HCT116 (cell line): ENCODE measurements around the gene PIH1D1. TPM values are rescaled to one million over a fixed set of nuclear protein-coding genes. Genes with fewer than 3 reads are reported as not detected.
A peak's percentile ranks its signal among the peaks of the same experiment; 100 is the strongest.

Experiments used
- ATAC-seq: fragments of 200-7000 bp; cut with Tn5 transposase; 2 replicates; pipeline ENCODE4 v1.9.1; 2020; ENCODE audit warnings: mild to moderate bottlenecking, moderate library complexity
- BruUV-seq: library from RNA; stranded (reverse); fragments of 400-500 nt; replicated peaks from 2 replicates; lab custom pipeline; 2021; lab: Mats Ljungman, UMichigan
- CTCF ChIA-PET: fragments of 300-600 bp; sonication (Branson Sonifier 250); formaldehyde crosslinking; loops from one replicate; lab custom pipeline; 2021; ENCODE audit warnings: antibody characterized with exemption; lab: Charles Lee
- POLR2A ChIA-PET: fragments of 300-600, 350-600 bp; sonication (Branson Sonifier 250); formaldehyde crosslinking; loops from one replicate; lab custom pipeline; 2021; ENCODE audit warnings: antibody characterized with exemption; lab: Charles Lee
- RAD21 ChIA-PET, 2 experiments: fragments of 300-600 bp; sonication (Branson Sonifier 250); formaldehyde crosslinking; loops; one replicate each; lab custom pipeline; 2023; ENCODE audit warnings: low total read pairs in 2 of 2; ENCODE audit not compliant: uncharacterized antibody in 2 of 2, unreplicated experiment in 2 of 2, low non-redundant PET in 1 of 2; lab: Charles Lee
- DNase-seq: peaks from one replicate; pipeline ENCODE4 v3.0.0-alpha.2; 2010; ENCODE audit warnings: low read depth, low spot score
- H2AFZ ChIP-seq: fragments of 200-600 bp; shearing (Covaris generic), sonication (generic); 2 replicates; pipeline ENCODE4 v1.6.1; 2017; ENCODE audit warnings: low read depth, mixed run types, mixed read lengths, antibody characterized with exemption, low read length; ENCODE audit not compliant: poor library complexity, severe bottlenecking
- H3K27ac ChIP-seq: 2 replicates; pipeline ENCODE4 v1.5.1; 2012; ENCODE audit warnings: low read depth, low read length
- H3K27me3 ChIP-seq: fragments of 200-600 bp; sonication (generic); 2 replicates; pipeline ENCODE4 v1.6.1; 2016; ENCODE audit warnings: mixed run types, low read length, mixed read lengths; ENCODE audit not compliant: insufficient read depth
- H3K36me3 ChIP-seq, 2 experiments: fragments of 200-500 bp in 1 of 2; fragments of 200-600 bp in 1 of 2; sonication (Bioruptor generic) in 1 of 2; sonication (generic) in 1 of 2; 2 replicates each; pipeline versions ENCODE4 v1.5.1 to v1.6.1; 2014 to 2016; ENCODE audit warnings: low read length in 2 of 2, inconsistent platforms in 1 of 2, mixed read lengths in 1 of 2, mixed run types in 1 of 2; ENCODE audit not compliant: insufficient read depth in 2 of 2, control insufficient read depth in 1 of 2
- H3K4me1 ChIP-seq, 2 experiments: fragments of 200-600 bp in 1 of 2; sonication (generic) in 1 of 2; 2 replicates each; pipeline versions ENCODE4 v1.5.1 to v1.6.1; 2012 to 2017; ENCODE audit warnings: low read length in 2 of 2, inconsistent platforms in 1 of 2, mild to moderate bottlenecking in 1 of 2, mixed read lengths in 1 of 2, mixed run types in 1 of 2, moderate library complexity in 1 of 2; ENCODE audit not compliant: insufficient read depth in 2 of 2, control insufficient read depth in 1 of 2
- H3K4me2 ChIP-seq: fragments of 200-600 bp; sonication (generic); 2 replicates; pipeline ENCODE4 v1.6.1; 2017; ENCODE audit warnings: mixed run types, low read length, mixed read lengths
- H3K4me3 ChIP-seq, 2 experiments: fragments of 200-600 bp in 1 of 2; sonication (generic) in 1 of 2; replicated peaks in 1 of 2; 2 replicates each; pipeline ENCODE4 v1.5.1; 2011 to 2016; ENCODE audit warnings: low read length in 2 of 2, control low read depth in 1 of 2, low read depth in 1 of 2, mild to moderate bottlenecking in 1 of 2, mixed read lengths in 1 of 2, mixed run types in 1 of 2
- H3K79me2 ChIP-seq: fragments of 200-600 bp; sonication (generic); 2 replicates; pipeline ENCODE4 v1.6.1; 2017; ENCODE audit warnings: mild to moderate bottlenecking, mixed run types, low read length, moderate library complexity, mixed read lengths; ENCODE audit not compliant: insufficient read depth
- H3K9ac ChIP-seq: fragments of 200-600 bp; sonication (generic); 2 replicates; pipeline ENCODE4 v1.6.1; 2016; ENCODE audit warnings: low read length, mixed read lengths
- H3K9me2 ChIP-seq: fragments of 200-600 bp; sonication (generic), shearing (Covaris generic); 2 replicates; pipeline ENCODE4 v1.6.1; 2017; ENCODE audit warnings: mixed run types, mild to moderate bottlenecking, moderate library complexity; ENCODE audit not compliant: insufficient read depth
- H3K9me3 ChIP-seq, 2 experiments: fragments of 200-500 bp in 1 of 2; fragments of 200-600 bp in 1 of 2; sonication (Bioruptor generic) in 1 of 2; sonication (generic) in 1 of 2; 2 replicates each; pipeline ENCODE4 v1.6.1; 2014 to 2017; ENCODE audit warnings: low read length in 2 of 2, mixed read lengths in 2 of 2, inconsistent platforms in 1 of 2, low read depth in 1 of 2, mild to moderate bottlenecking in 1 of 2, mixed run types in 1 of 2, moderate library complexity in 1 of 2; ENCODE audit not compliant: control insufficient read depth in 1 of 2, insufficient read depth in 1 of 2
- H4K20me1 ChIP-seq: fragments of 200-600 bp; sonication (generic), shearing (Covaris generic); 2 replicates; pipeline ENCODE4 v1.6.1; 2017; ENCODE audit warnings: mixed run types, mild to moderate bottlenecking, moderate library complexity; ENCODE audit not compliant: insufficient read depth
- CEBPB ChIP-seq: IDR thresholded peaks from 2 replicates; pipeline ENCODE4 v1.6.1; 2012; ENCODE audit warnings: low read depth
- EZH2 ChIP-seq: fragments of 200-600 bp; sonication (generic); IDR thresholded peaks from 2 replicates; pipeline ENCODE4 v1.6.1; 2017; ENCODE audit warnings: antibody characterized with exemption, mixed run types
- POLR2A ChIP-seq: IDR thresholded peaks from 2 replicates; pipeline ENCODE4 v1.7.0; 2011; ENCODE audit warnings: borderline replicate concordance; ENCODE audit not compliant: insufficient read depth, insufficient read length; ENCODE audit errors: extremely low read depth
- POLR2AphosphoS5 ChIP-seq: IDR thresholded peaks from 2 replicates; pipeline ENCODE4 v1.6.1; 2011; ENCODE audit warnings: mild to moderate bottlenecking, low read depth, low read length, moderate library complexity
- SIN3A ChIP-seq: IDR thresholded peaks from 2 replicates; pipeline ENCODE4 v1.6.1; 2012; ENCODE audit warnings: low read depth
- SRF ChIP-seq: IDR thresholded peaks from 2 replicates; pipeline ENCODE4 v1.6.1; 2012; ENCODE audit warnings: low read depth
- TCF7L2 ChIP-seq: IDR thresholded peaks from 2 replicates; pipeline ENCODE4 v1.7.0; 2011; ENCODE audit warnings: borderline replicate concordance, inconsistent platforms; ENCODE audit not compliant: insufficient read depth, insufficient read length; ENCODE audit errors: extremely low read depth
- YY1 ChIP-seq: IDR thresholded peaks from 2 replicates; pipeline ENCODE4 v1.6.1; 2011; ENCODE audit warnings: low read length, low read depth, moderate library complexity, mild to moderate bottlenecking; ENCODE audit not compliant: insufficient replicate concordance; ENCODE audit errors: extremely low read depth
- intact Hi-C: fragments of 100-400 bp; cut with micrococcal nuclease; formaldehyde crosslinking; loops from 2 replicates; pipeline ENCODE4 v1.10.0; 2022
- total RNA-seq: library from RNA; stranded (reverse); gene quantifications from one replicate; pipeline ENCODE4 v1.2.1, GENCODE V29; 2021; ENCODE audit not compliant: unreplicated experiment

PIH1D1 gene
- total RNA-seq, 1 experiment from 2014 or later: 152 TPM

DNA sequence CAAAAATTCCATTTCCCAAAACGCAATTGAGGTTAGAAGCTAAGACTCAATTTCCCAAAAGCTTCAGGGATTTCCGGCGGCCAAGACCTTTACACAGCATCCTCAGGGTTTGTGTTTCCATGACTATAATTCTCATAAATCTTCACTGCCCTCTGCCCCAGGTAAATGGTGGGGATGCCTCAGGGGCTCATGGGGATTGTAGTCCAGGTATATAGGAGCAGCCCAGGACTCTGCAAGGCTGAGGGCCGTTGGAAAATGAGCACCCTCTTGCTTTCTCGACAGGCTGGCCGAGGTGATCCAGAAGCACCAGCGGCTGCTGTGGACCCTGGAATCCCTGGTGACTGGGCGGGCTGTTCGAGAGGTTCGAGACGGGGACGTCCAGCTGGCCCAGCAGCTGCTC, 7.8 kb upstream of the PIH1D1 start:
- intact Hi-C loops: no loop called here
- RAD21 ChIA-PET: no interaction called here
- TF ChIP-seq TCF7L2 (no peak), SRF (no peak), CEBPB (no peak), EZH2 (no peak), YY1 (no peak)
- TF ChIP-seq, all 23 proteins: peak for 0
- H3K9ac ChIP-seq: no peak overlapping the region
- BruUV-seq: no TSS peak
- no peaks in the 10 kb centered on the region for H3K27me3 ChIP-seq
- H2AFZ ChIP-seq: no peak overlapping the region
- CTCF ChIA-PET: no interaction called here
- POLR2A ChIA-PET: no interaction called here
- H3K4me2 ChIP-seq: no peak overlapping the region
- no peaks in the 10 kb centered on the region for H3K9me2 ChIP-seq
- peaks cover 11% of the 10 kb centered on the region for H3K79me2 ChIP-seq
- H4K20me1 ChIP-seq: no peaks in the 10 kb centered on the region
- DNase-seq: no peak
- no peak overlapping the region for H3K4me3 ChIP-seq
- H3K4me1 ChIP-seq: peaks cover 2 to 3% of the 10 kb centered on the region in 2 experiments; a peak in 2 of 4 replicates
- H3K36me3 ChIP-seq: no peaks in the 10 kb centered on the region
- no peaks in the 10 kb centered on the region for H3K9me3 ChIP-seq
- peak; percentile 56 for ATAC-seq
- H3K27ac ChIP-seq: no peak overlapping the region

DNA sequence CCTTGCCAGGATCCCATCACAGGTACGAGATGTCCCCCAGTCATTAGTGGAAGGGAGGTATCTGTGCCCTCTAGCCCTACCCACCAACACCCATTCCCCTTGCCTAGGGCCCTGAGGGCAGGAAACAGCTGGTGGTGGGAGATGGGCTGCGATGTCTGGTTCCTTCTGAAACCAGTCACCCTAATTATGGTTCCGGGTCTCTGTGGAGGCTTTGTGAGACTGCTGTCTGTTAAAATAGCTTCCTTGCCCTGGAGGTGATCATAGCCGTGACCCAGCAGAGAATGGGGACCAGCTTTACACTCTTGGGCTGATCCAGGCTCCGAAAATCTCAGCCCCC, 6.9 kb upstream of the PIH1D1 start:
- H2AFZ ChIP-seq: no peak overlapping the region
- ChIA-PET POLR2A (no interaction called here), CTCF (no interaction called here), RAD21 (no interaction called here)
- H3K4me3 ChIP-seq: no peak overlapping the region
- H3K27me3 ChIP-seq: no peaks in the 10 kb centered on the region
- no peaks in the 10 kb centered on the region for H3K9me2 ChIP-seq
- no peaks in the 10 kb centered on the region for H3K36me3 ChIP-seq
- ATAC-seq: no peak
- no peak overlapping the region for H3K4me2 ChIP-seq
- H3K4me1 ChIP-seq: peaks cover 6 to 10% of the 10 kb centered on the region in 2 experiments; a peak in 2 of 4 replicates
- H3K79me2 ChIP-seq: peaks cover 16% of the 10 kb centered on the region
- TF ChIP-seq SIN3A (no peak), POLR2AphosphoS5 (no peak), TCF7L2 (no peak), POLR2A (no peak)
- TF ChIP-seq, all 23 proteins: peak for 0
- Histone ChIP-seq H3K9me3 (no peaks in the 10 kb centered on the region), H4K20me1 (no peaks in the 10 kb centered on the region), H3K27ac (no peak overlapping the region), H3K9ac (no peak overlapping the region)
- DNase-seq: no peak
- BruUV-seq: no TSS peak
- intact Hi-C loops: no loop called here
